HepG2 (cell line): ENCODE results near the gene CATSPERE. TPM values are rescaled to one million over a fixed set of nuclear protein-coding genes. Genes with fewer than 3 reads are reported as not detected.

ENCODE experiments used
- ARNT ChIP-seq: fragments of 450-650 bp; IDR thresholded peaks from 2 replicates; pipeline ENCODE4 v1.6.1; 2017
- ARNTL ChIP-seq: sonication (generic); formaldehyde crosslinking; IDR thresholded peaks from 2 replicates; pipeline ENCODE4 v1.4.0; 2020; ENCODE audit warnings: mild to moderate bottlenecking, missing genetic modification reagents
- CC2D1A ChIP-seq: sonication (generic); formaldehyde crosslinking; IDR thresholded peaks from 2 replicates; pipeline ENCODE4 v1.8.1; 2023; ENCODE audit warnings: mild to moderate bottlenecking, missing genetic modification reagents
- ETV5 ChIP-seq: IDR thresholded peaks from 2 replicates; pipeline ENCODE4 v1.6.1; 2018; ENCODE audit warnings: missing biosample characterization, missing genetic modification reagents, inconsistent platforms, borderline replicate concordance
- HHEX ChIP-seq: IDR thresholded peaks from 2 replicates; pipeline ENCODE4 v1.6.1; 2016; ENCODE audit warnings: control low read depth
- KDM1A ChIP-seq: IDR thresholded peaks from 2 replicates; pipeline ENCODE4 v1.6.1; 2016; ENCODE audit warnings: missing compliant biosample characterization
- KMT2B ChIP-seq: IDR thresholded peaks from 2 replicates; pipeline ENCODE4 v1.6.1; 2016; ENCODE audit warnings: missing genetic modification reagents, missing compliant biosample characterization
- NRL ChIP-seq: sonication (generic); formaldehyde crosslinking; IDR thresholded peaks from 2 replicates; pipeline ENCODE4 v1.5.0; 2020; ENCODE audit warnings: missing genetic modification reagents, mild to moderate bottlenecking, moderate library complexity, borderline replicate concordance
- PHB2 ChIP-seq: fragments of 450-650 bp; IDR thresholded peaks from 2 replicates; pipeline ENCODE4 v1.6.1; 2018; ENCODE audit not compliant: partially characterized antibody
- POLR2AphosphoS2 ChIP-seq: IDR thresholded peaks from 2 replicates; pipeline ENCODE4 v1.6.1; 2011; ENCODE audit warnings: low read depth, low read length, improper control_type of control experiment
- POLR2AphosphoS5 ChIP-seq: IDR thresholded peaks from 2 replicates; pipeline ENCODE4 v1.6.1; 2012; ENCODE audit warnings: low read depth, low read length
- RAD21 ChIP-seq: fragments of 450-650 bp; formaldehyde crosslinking; IDR thresholded peaks from 2 replicates; pipeline ENCODE4 v1.5.0; 2020; ENCODE audit warnings: mild to moderate bottlenecking
- RFXAP ChIP-seq: sonication (generic); formaldehyde crosslinking; IDR thresholded peaks from 2 replicates; pipeline ENCODE4 v1.4.0; 2020; ENCODE audit warnings: missing genetic modification reagents, borderline replicate concordance
- SALL2 ChIP-seq: sonication (generic); formaldehyde crosslinking; IDR thresholded peaks from 2 replicates; pipeline ENCODE4 v1.8.1; 2023; ENCODE audit warnings: mild to moderate bottlenecking, missing genetic modification reagents, inconsistent platforms
- SIX4 ChIP-seq: sonication (generic); formaldehyde crosslinking; IDR thresholded peaks from 2 replicates; pipeline ENCODE4 v1.4.0; 2020; ENCODE audit warnings: missing genetic modification reagents
- TMF1 ChIP-seq: sonication (generic); formaldehyde crosslinking; IDR thresholded peaks from 2 replicates; pipeline ENCODE4 v1.8.1; 2022; ENCODE audit warnings: low read depth, missing genetic modification reagents
- ZBTB42 ChIP-seq: sonication (generic); formaldehyde crosslinking; IDR thresholded peaks from 2 replicates; pipeline ENCODE4 v1.5.0; 2020; ENCODE audit warnings: mild to moderate bottlenecking, missing genetic modification reagents
- ZC3H4 ChIP-seq: sonication (generic); formaldehyde crosslinking; IDR thresholded peaks from 2 replicates; pipeline ENCODE4 v1.4.0; 2020; ENCODE audit warnings: missing genetic modification reagents, borderline replicate concordance
- ZNF224 ChIP-seq: sonication (generic); formaldehyde crosslinking; IDR thresholded peaks from 2 replicates; pipeline ENCODE4 v1.5.0; 2020; ENCODE audit warnings: mild to moderate bottlenecking, missing genetic modification reagents
- ZNF253 ChIP-seq: sonication (generic); formaldehyde crosslinking; IDR thresholded peaks from 2 replicates; pipeline ENCODE4 v1.8.0; 2022; ENCODE audit warnings: mild to moderate bottlenecking, missing genetic modification reagents, borderline replicate concordance
- ZNF367 ChIP-seq: sonication (generic); formaldehyde crosslinking; IDR thresholded peaks from 2 replicates; pipeline ENCODE4 v1.4.0; 2020; ENCODE audit warnings: missing genetic modification reagents, borderline replicate concordance
- ZNF510 ChIP-seq: sonication (generic); formaldehyde crosslinking; IDR thresholded peaks from 2 replicates; pipeline ENCODE4 v1.4.0; 2020; ENCODE audit warnings: low read depth, mild to moderate bottlenecking, missing genetic modification reagents
- ZNF724P ChIP-seq: sonication (generic); formaldehyde crosslinking; IDR thresholded peaks from 2 replicates; pipeline ENCODE4 v1.8.0; 2022; ENCODE audit warnings: missing genetic modification reagents, borderline replicate concordance
- ZNF761 ChIP-seq: sonication (generic); formaldehyde crosslinking; conservative IDR thresholded peaks from 2 replicates; pipeline ENCODE4 v1.4.0; 2020; ENCODE audit warnings: mild to moderate bottlenecking, missing genetic modification reagents
- ZNF780A ChIP-seq: sonication (generic); formaldehyde crosslinking; IDR thresholded peaks from 2 replicates; pipeline ENCODE4 v1.8.0; 2022; ENCODE audit warnings: mild to moderate bottlenecking, missing genetic modification reagents, moderate library complexity
- ZNF790 ChIP-seq: sonication (generic); formaldehyde crosslinking; IDR thresholded peaks from 2 replicates; pipeline ENCODE4 v1.8.0; 2022; ENCODE audit warnings: missing genetic modification reagents, mild to moderate bottlenecking, borderline replicate concordance
- ZNF883 ChIP-seq: sonication (generic); formaldehyde crosslinking; IDR thresholded peaks from 2 replicates; pipeline ENCODE4 v1.5.1; 2020; ENCODE audit warnings: mild to moderate bottlenecking, missing genetic modification reagents; ENCODE audit errors: not compliant biosample characterization
- polyA plus RNA-seq, 8 experiments: library from polyadenylated mRNA; depleted of rRNA in 3 of 8; stranded (reverse) in 7 of 8; unstranded in 1 of 8; fragments of >200 nt; fragmentation: Illumina TruSeq in 4 of 8; extraction: Trizol in 4 of 8; gene quantifications; 2 replicates each; pipeline versions ENCODE4 v1.2.1 to v1.2.3, GENCODE V29; 2011 to 2016; ENCODE audit warnings: low read depth in 4 of 8, missing spikeins in 1 of 8, mixed read lengths in 1 of 8; ENCODE audit not compliant: insufficient read depth in 1 of 8
- total RNA-seq, 5 experiments: library from RNA; depleted of rRNA; stranded (reverse); fragments of >200 nt; fragmentation: Illumina TruSeq; extraction: Trizol; gene quantifications; 2 replicates each; pipeline ENCODE4 v1.2.3, GENCODE V29; 2016; ENCODE audit warnings: low read depth in 1 of 5
- TF ChIP-seq, protein P1 (sequence below): sonication (generic); formaldehyde crosslinking; IDR thresholded peaks from 2 replicates; pipeline ENCODE4 v1.5.0; 2020; ENCODE audit warnings: missing genetic modification reagents
- TF ChIP-seq, protein P2 (sequence below): fragments of 450-650 bp; IDR thresholded peaks from 2 replicates; pipeline ENCODE4 v1.6.1; 2017
- TF ChIP-seq, protein P3 (sequence below): IDR thresholded peaks from 2 replicates; pipeline ENCODE4 v1.6.1; 2016; ENCODE audit warnings: low read depth, borderline replicate concordance
- TF ChIP-seq, protein P4 (sequence below): sonication (generic); formaldehyde crosslinking; IDR thresholded peaks from 2 replicates; pipeline ENCODE4 v1.4.0; 2020; ENCODE audit warnings: missing genetic modification reagents

Gene CATSPERE
- total and polyA plus RNA-seq, 2 of the 13 experiments (the other 11 are each of a cell fraction or from before 2014, with no cell fraction given): 0.34 to 0.51 TPM

DNA sequence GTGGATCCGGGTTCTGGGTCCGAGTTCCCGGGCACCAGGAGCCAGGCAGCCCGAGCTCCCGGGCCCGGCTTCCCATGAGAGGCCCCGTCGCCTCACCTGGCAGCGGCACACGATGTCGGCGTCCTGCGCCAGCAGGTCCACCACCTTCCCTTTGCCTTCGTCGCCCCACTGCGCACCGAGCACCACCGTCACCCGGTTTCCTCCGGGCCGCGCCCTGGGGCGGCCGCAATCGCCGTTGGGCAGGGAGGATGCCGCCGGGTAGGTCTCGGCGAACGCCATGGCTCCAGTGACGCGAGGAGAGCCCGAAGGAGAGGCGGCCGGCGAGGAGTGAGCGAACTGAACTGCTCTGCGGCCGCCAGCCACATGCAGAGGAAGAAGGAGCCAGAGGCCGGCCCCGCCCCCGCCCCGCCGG lies 9.5 kb upstream of the CATSPERE start, which contains the start of gene ADSS2 (continued):
- TF ChIP-seq KDM1A (CRISPR knock-in tag): no peak
- peak; percentile 76; the same call in 1 of the 2 replicates for TF ChIP-seq ZNF790 (CRISPR knock-in tag)
- TF ChIP-seq NRL (CRISPR knock-in tag): no peak; the same call in 1 of the 2 replicates
- no peak for TF ChIP-seq ARNT
- no peak; the same call in 1 of the 2 replicates for TF ChIP-seq ZNF367 (CRISPR knock-in tag)
- 0 out of 2 replicates have a peak, but pooled peaks have one; percentile 35 for TF ChIP-seq ZC3H4 (CRISPR knock-in tag)
- peak; percentile 73 for TF ChIP-seq POLR2AphosphoS5
- no peak for TF ChIP-seq HHEX (CRISPR knock-in tag)
- TF ChIP-seq, protein P1, sequence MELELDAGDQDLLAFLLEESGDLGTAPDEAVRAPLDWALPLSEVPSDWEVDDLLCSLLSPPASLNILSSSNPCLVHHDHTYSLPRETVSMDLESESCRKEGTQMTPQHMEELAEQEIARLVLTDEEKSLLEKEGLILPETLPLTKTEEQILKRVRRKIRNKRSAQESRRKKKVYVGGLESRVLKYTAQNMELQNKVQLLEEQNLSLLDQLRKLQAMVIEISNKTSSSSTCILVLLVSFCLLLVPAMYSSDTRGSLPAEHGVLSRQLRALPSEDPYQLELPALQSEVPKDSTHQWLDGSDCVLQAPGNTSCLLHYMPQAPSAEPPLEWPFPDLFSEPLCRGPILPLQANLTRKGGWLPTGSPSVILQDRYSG: no peak
- TF ChIP-seq ZNF780A (CRISPR knock-in tag): no peak
- TF ChIP-seq, protein P2, sequence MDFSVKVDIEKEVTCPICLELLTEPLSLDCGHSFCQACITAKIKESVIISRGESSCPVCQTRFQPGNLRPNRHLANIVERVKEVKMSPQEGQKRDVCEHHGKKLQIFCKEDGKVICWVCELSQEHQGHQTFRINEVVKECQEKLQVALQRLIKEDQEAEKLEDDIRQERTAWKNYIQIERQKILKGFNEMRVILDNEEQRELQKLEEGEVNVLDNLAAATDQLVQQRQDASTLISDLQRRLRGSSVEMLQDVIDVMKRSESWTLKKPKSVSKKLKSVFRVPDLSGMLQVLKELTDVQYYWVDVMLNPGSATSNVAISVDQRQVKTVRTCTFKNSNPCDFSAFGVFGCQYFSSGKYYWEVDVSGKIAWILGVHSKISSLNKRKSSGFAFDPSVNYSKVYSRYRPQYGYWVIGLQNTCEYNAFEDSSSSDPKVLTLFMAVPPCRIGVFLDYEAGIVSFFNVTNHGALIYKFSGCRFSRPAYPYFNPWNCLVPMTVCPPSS: no peak
- TF ChIP-seq ZNF510 (CRISPR knock-in tag): no peak
- TF ChIP-seq, protein P3, sequence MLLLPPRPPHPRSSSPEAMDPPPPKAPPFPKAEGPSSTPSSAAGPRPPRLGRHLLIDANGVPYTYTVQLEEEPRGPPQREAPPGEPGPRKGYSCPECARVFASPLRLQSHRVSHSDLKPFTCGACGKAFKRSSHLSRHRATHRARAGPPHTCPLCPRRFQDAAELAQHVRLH: no peak
- no peak for TF ChIP-seq ZNF724P (CRISPR knock-in tag)
- no peak for TF ChIP-seq KMT2B
- no peak for TF ChIP-seq ZNF224 (CRISPR knock-in tag)
- no peak for TF ChIP-seq POLR2AphosphoS2
- 0 out of 2 replicates have a peak, but pooled peaks have one; percentile 15 for TF ChIP-seq ETV5 (CRISPR knock-in tag)
- TF ChIP-seq, protein P4, sequence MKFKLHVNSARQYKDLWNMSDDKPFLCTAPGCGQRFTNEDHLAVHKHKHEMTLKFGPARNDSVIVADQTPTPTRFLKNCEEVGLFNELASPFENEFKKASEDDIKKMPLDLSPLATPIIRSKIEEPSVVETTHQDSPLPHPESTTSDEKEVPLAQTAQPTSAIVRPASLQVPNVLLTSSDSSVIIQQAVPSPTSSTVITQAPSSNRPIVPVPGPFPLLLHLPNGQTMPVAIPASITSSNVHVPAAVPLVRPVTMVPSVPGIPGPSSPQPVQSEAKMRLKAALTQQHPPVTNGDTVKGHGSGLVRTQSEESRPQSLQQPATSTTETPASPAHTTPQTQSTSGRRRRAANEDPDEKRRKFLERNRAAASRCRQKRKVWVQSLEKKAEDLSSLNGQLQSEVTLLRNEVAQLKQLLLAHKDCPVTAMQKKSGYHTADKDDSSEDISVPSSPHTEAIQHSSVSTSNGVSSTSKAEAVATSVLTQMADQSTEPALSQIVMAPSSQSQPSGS (CRISPR knock-in tag): no peak
- no peak for TF ChIP-seq PHB2
- TF ChIP-seq RAD21 (CRISPR knock-in tag): no peak
- no peak for TF ChIP-seq CC2D1A (CRISPR knock-in tag)
- no peak for TF ChIP-seq SIX4 (CRISPR knock-in tag)
- TF ChIP-seq ZNF253 (CRISPR knock-in tag): no peak; the same call in 1 of the 2 replicates
- no peak; the same call in 1 of the 2 replicates for TF ChIP-seq SALL2 (CRISPR knock-in tag)
- no peak for TF ChIP-seq TMF1 (CRISPR knock-in tag)
- peak; percentile 53; the same call in 1 of the 2 replicates for TF ChIP-seq ZBTB42 (CRISPR knock-in tag)
- TF ChIP-seq ZNF761 (CRISPR knock-in tag): no peak
- TF ChIP-seq ZNF883 (CRISPR knock-in tag): peak; percentile 46
- TF ChIP-seq ARNTL: no peak
- TF ChIP-seq RFXAP (CRISPR knock-in tag): 0 out of 2 replicates have a peak, but pooled peaks have one; percentile 46
